Transverse colon (tissue), 3 donors: Measurements from ENCODE around the gene TNS1.

Source experiments
- CTCF ChIP-seq, 5 experiments: fragments of 200-600 bp in 3 of 5; fragments of 450-650 bp in 2 of 5; sonication (generic) in 3 of 5; IDR thresholded peaks; 1 replicate in 2 of 5; 2 replicates in 3 of 5; pipeline ENCODE4 v1.5.1; 2016 to 2017; ENCODE audit warnings: antibody characterized with exemption in 5 of 5, inconsistent platforms in 3 of 5, mild to moderate bottlenecking in 2 of 5, moderate library complexity in 1 of 5
- EP300 ChIP-seq: sonication (generic); formaldehyde crosslinking; IDR thresholded peaks from one replicate; pipeline ENCODE4 v1.6.1; 2017; ENCODE audit warnings: antibody characterized with exemption, low read depth

DNA sequence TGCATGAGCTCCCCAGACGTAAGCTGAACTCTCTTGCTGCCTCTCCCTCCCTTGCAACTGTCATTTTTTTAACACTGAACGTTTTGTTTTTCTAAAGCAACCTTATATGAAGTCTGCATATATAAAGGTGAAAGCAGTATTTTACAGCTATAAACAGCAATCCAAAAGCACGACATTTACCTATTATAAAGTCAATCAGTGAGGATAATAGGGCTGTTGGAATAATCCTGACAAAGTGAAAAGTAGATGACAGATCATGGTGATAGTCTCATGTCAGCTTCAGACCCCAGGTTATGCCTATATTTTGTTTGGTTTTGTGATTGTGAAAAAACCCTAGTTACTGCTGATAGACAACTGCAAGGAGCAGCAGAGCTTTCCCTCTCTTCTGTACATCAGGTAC is 195.8 kb downstream of the TNS1 start:
- TF ChIP-seq EP300 = no peak
- TF ChIP-seq CTCF (IDR thresholded peaks at IDR 0.05) = no peak
